Stimulated activated memory B cell treated with anti-CD40 and anti-IgM and Interleukin-4, amounts not matched to agents 10 μg/mL and 1 μg/mL and 100 μg/mL, for 72 hours (primary cell): Measurements from ENCODE around the gene ATP2A2.

Source experiments
- ATAC-seq: fragments of 150-1000 bp; cut with Tn5 transposase; 2 replicates; pipeline ENCODE4 v1.10.0; 2021
- H3K27ac Mint-ChIP-seq: one replicate; pipeline ENCODE4 v1.8.0; 2022; ENCODE audit warnings: mild to moderate bottlenecking, mixed read lengths
- H3K27me3 Mint-ChIP-seq: one replicate; pipeline ENCODE4 v1.8.0; 2022; ENCODE audit warnings: mixed read lengths
- H3K36me3 Mint-ChIP-seq: one replicate; pipeline ENCODE4 v1.8.0; 2022; ENCODE audit warnings: mixed read lengths
- H3K4me1 Mint-ChIP-seq: one replicate; pipeline ENCODE4 v1.8.0; 2022; ENCODE audit warnings: mixed read lengths
- H3K4me3 Mint-ChIP-seq: one replicate; pipeline ENCODE4 v1.8.0; 2022; ENCODE audit warnings: mild to moderate bottlenecking, moderate library complexity, mixed read lengths
- H3K9me3 Mint-ChIP-seq: one replicate; pipeline ENCODE4 v1.8.0; 2022; ENCODE audit warnings: mixed read lengths

ATP2A2 gene

DNA sequence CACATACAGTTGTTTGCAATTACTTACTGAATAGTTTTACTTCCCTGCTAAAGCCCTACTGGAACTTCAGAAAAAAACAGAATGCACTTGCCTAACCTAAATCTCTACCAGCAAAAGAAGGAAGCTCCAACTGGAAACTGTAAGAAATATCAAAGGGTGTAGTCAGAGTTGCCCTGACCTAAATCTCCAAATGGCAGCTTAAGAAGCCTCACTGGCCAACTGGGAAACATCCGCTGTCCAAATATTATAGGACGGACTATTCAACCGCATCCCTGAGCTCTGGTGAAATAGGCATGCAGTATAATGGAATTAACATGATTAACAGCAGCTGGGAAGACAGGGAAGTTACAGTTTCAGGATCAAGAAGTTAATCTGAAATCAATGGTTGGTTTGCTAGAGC lies 98.2 kb downstream of the ATP2A2 start:
- H3K9me3 Mint-ChIP-seq, result no peaks in the 10 kb centered on the region
- peaks cover 59% of the 10 kb centered on the region for H3K36me3 Mint-ChIP-seq
- ATAC-seq, result no peak
- H3K4me3 Mint-ChIP-seq, result no peak overlapping the region
- no peak overlapping the region for H3K27ac Mint-ChIP-seq
- no peaks in the 10 kb centered on the region for H3K27me3 Mint-ChIP-seq
- no peaks in the 10 kb centered on the region for H3K4me1 Mint-ChIP-seq

DNA sequence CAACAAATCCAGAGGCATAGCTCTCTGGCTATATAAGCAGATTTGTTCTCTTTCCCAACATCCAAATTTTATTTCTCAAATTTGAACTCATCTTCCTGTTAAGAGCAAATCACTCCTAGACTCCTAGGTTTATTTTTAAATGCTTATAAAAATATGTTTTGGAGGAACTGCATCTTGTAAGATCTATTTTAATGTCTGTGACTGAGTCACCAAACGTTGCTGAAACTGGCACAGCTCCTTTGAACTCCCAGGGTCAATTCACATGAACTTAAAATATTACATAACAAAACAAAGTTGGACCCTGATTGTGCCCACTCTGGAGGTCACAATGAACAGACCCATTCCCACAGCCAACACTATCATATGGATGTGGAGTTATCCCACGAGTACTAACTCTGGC lies 98.6 kb downstream of the ATP2A2 start:
- no peak for ATAC-seq
- Mint-ChIP-seq H3K4me3 (no peak overlapping the region), H3K27ac (no peak overlapping the region), H3K27me3 (no peaks in the 10 kb centered on the region), H3K4me1 (peaks cover 4% of the 10 kb centered on the region), H3K36me3 (peaks cover 60% of the 10 kb centered on the region), H3K9me3 (no peaks in the 10 kb centered on the region)

- no peaks in the 10 kb centered on the region for H3K9me3 Mint-ChIP-seq
- H3K27ac Mint-ChIP-seq, result no peak overlapping the region
- H3K36me3 Mint-ChIP-seq, result peaks cover 68% of the 10 kb centered on the region
- H3K4me3 Mint-ChIP-seq, result no peak overlapping the region
- H3K4me1 Mint-ChIP-seq, result peaks cover 10% of the 10 kb centered on the region
- H3K27me3 Mint-ChIP-seq, result no peaks in the 10 kb centered on the region
- ATAC-seq, result no peak
These were observed 101.6 kb downstream of the ATP2A2 start for GRCh38 chr12:110382683-110383082.
